ENCODE data around the gene HS3ST4. TPM values are rescaled to one million over a fixed set of nuclear protein-coding genes. Genes with fewer than 3 reads are reported as not detected.

HS3ST4 gene
- polyA plus RNA-seq, 1 donor (not counting 4 experiments of a cell fraction or from before 2014, with no cell fraction given): not detected

DNA sequence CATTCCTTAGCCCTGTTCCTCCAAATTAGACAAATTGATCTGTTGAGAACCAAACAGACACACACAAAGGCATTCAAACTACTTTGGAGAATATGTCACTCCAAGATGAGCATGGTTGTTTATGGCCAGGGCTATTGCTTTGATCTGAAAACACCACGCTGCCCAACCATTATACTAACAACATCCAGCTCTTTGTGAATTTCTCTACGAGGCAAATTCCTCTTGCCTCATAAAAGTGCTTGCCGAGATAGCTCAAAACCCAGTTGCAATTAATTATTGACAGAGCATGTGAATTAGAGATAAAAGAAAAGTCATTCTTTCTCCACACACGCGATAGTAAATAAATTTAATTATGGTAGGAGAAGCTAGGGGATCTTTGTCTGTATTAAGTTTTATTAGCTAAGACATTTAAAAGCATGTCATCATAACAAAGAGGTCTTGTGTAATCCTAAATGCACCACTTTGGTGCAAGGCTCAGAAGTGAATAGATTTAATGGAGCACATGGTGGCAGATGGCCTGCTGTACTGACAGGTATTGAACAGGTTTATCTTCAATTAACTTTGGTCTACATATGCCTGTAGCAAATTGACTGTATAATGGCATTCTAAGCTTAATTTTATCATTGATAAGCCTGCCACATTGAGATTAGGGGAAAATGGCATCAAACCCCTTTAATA, 441.8 kb downstream of the HS3ST4 start:
- no peak for TF ChIP-seq EZH2 (IDR thresholded peaks at IDR 0.05; ENCODE audit: low read length)
- TF ChIP-seq, protein P1, sequence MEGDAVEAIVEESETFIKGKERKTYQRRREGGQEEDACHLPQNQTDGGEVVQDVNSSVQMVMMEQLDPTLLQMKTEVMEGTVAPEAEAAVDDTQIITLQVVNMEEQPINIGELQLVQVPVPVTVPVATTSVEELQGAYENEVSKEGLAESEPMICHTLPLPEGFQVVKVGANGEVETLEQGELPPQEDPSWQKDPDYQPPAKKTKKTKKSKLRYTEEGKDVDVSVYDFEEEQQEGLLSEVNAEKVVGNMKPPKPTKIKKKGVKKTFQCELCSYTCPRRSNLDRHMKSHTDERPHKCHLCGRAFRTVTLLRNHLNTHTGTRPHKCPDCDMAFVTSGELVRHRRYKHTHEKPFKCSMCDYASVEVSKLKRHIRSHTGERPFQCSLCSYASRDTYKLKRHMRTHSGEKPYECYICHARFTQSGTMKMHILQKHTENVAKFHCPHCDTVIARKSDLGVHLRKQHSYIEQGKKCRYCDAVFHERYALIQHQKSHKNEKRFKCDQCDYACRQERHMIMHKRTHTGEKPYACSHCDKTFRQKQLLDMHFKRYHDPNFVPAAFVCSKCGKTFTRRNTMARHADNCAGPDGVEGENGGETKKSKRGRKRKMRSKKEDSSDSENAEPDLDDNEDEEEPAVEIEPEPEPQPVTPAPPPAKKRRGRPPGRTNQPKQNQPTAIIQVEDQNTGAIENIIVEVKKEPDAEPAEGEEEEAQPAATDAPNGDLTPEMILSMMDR (optimal IDR thresholded peaks at IDR 0.05 in 1 of 3, IDR thresholded peaks at IDR 0.05 in 1 of 3, conservative IDR thresholded peaks at IDR 0.05 in 1 of 3; ENCODE audit: extremely low read depth in 1 of 3, insufficient read depth in 2 of 3, low read length in 3 of 3): no peak
- Histone ChIP-seq H4K20me1 (ENCODE audit: control insufficient read depth, extremely low read depth, insufficient read depth, low read length) (no peaks in the 10 kb centered on the region), H3K27me3 (ENCODE audit: control insufficient read depth, extremely low read depth, insufficient read depth, low read length) (no peaks in the 10 kb centered on the region), H3K79me2 (ENCODE audit: control insufficient read depth, insufficient read depth, low read length) (no peaks in the 10 kb centered on the region), H3K27ac (ENCODE audit: control insufficient read depth, insufficient read depth, low read length) (no peak overlapping the region), H3K9ac (ENCODE audit: control insufficient read depth, extremely low read depth, insufficient read depth, low read length) (no peak overlapping the region), H3K9me1 (ENCODE audit: control insufficient read depth, extremely low read depth, insufficient read depth, low read length) (no peaks in the 10 kb centered on the region), H3K36me3 (ENCODE audit: control insufficient read depth in 2 of 2, extremely low read depth in 1 of 2, insufficient read depth in 2 of 2, low read length in 2 of 2) (no peaks in the 10 kb centered on the region), H2AFZ (ENCODE audit: control insufficient read depth, low read length) (no peak overlapping the region), H3K4me3 (ENCODE audit: control insufficient read depth in 2 of 3, extremely low read depth in 1 of 3, insufficient read depth in 2 of 3, low read depth in 1 of 3, low read length in 3 of 3) (no peak overlapping the region), H3K4me1 (ENCODE audit: control insufficient read depth, extremely low read depth, insufficient read depth, low read length) (no peaks in the 10 kb centered on the region), H3K9me3 (ENCODE audit: control insufficient read depth, low read depth, low read length) (no peaks in the 10 kb centered on the region), H3K4me2 (ENCODE audit: control insufficient read depth, extremely low read depth, insufficient read depth, low read depth, low read length) (no peak overlapping the region)
- DNase-seq (ENCODE audit: low read depth, low spot score) (no peak), FAIRE-seq (no peak)
- dilution Hi-C loops (cut with MboI; ENCODE audit: extremely low pct_ligation_motif_present, low sequenced_read_pairs): no loop called here

DNA sequence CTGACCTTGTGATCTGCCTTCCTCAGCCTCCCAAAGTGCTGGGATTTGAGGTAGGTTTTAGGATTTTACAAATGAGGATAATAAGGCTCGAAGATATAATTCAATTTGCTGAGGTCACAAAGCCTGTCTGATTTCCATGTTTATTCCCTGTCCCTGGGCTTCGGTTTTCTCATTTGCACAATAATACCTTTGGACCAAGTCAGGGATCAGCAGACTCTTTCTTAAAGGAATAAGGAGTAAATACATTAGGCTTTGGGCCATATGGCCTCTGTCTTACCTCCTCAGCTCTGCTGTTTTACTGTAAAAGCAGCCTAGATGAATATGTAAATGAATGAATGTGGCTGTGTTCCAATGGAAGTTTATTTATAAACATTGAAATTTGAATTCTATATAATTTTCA, 442.8 kb downstream of the HS3ST4 start:
- H3K4me3 ChIP-seq (ENCODE audit: control insufficient read depth in 2 of 3, extremely low read depth in 1 of 3, insufficient read depth in 2 of 3, low read depth in 1 of 3, low read length in 3 of 3): no peak overlapping the region
- H3K36me3 ChIP-seq (ENCODE audit: control insufficient read depth in 2 of 2, extremely low read depth in 1 of 2, insufficient read depth in 2 of 2, low read length in 2 of 2): no peaks in the 10 kb centered on the region
- no peaks in the 10 kb centered on the region for H3K9me3 ChIP-seq (ENCODE audit: control insufficient read depth, low read depth, low read length)
- dilution Hi-C loops (cut with MboI; ENCODE audit: extremely low pct_ligation_motif_present, low sequenced_read_pairs): no loop called here
- H3K9me1 ChIP-seq (ENCODE audit: control insufficient read depth, extremely low read depth, insufficient read depth, low read length): no peaks in the 10 kb centered on the region
- H3K4me2 ChIP-seq (ENCODE audit: control insufficient read depth, extremely low read depth, insufficient read depth, low read depth, low read length): no peak overlapping the region
- no peaks in the 10 kb centered on the region for H4K20me1 ChIP-seq (ENCODE audit: control insufficient read depth, extremely low read depth, insufficient read depth, low read length)
- no peaks in the 10 kb centered on the region for H3K4me1 ChIP-seq (ENCODE audit: control insufficient read depth, extremely low read depth, insufficient read depth, low read length)
- H3K27me3 ChIP-seq (ENCODE audit: control insufficient read depth, extremely low read depth, insufficient read depth, low read length): no peaks in the 10 kb centered on the region
- no peak overlapping the region for H2AFZ ChIP-seq (ENCODE audit: control insufficient read depth, low read length)
- H3K79me2 ChIP-seq (ENCODE audit: control insufficient read depth, insufficient read depth, low read length): no peaks in the 10 kb centered on the region
- H3K9ac ChIP-seq (ENCODE audit: control insufficient read depth, extremely low read depth, insufficient read depth, low read length): no peak overlapping the region
- no peak for TF ChIP-seq EZH2 (IDR thresholded peaks at IDR 0.05; ENCODE audit: low read length)
- TF ChIP-seq, protein P1 (optimal IDR thresholded peaks at IDR 0.05 in 1 of 3, IDR thresholded peaks at IDR 0.05 in 1 of 3, conservative IDR thresholded peaks at IDR 0.05 in 1 of 3; ENCODE audit: extremely low read depth in 1 of 3, insufficient read depth in 2 of 3, low read length in 3 of 3): no peak
- H3K27ac ChIP-seq (ENCODE audit: control insufficient read depth, insufficient read depth, low read length): no peak overlapping the region
- FAIRE-seq (no peak), DNase-seq (ENCODE audit: low read depth, low spot score) (no peak)
